Endothelial cell of umbilical vein (primary cell): Measurements from ENCODE around the gene RNASE9.

ENCODE experiments used
- EZH2 ChIP-seq: IDR thresholded peaks from 2 replicates; pipeline ENCODE4 v1.6.1; 2012; ENCODE audit warnings: borderline replicate concordance, low read depth, mild to moderate bottlenecking, moderate library complexity, low read length, inconsistent platforms; ENCODE audit not compliant: severe bottlenecking
- TF ChIP-seq, protein P1 (sequence below), 2 donors: IDR thresholded peaks; 1 replicate in 1 of 2; 2 replicates in 1 of 2; pipeline ENCODE4 v1.5.1; 2011; ENCODE audit warnings: low read length in 2 of 2, mild to moderate bottlenecking in 2 of 2, moderate library complexity in 2 of 2, control low read depth in 1 of 2, inconsistent platforms in 1 of 2, low read depth in 1 of 2; ENCODE audit not compliant: insufficient read depth in 1 of 2; ENCODE audit errors: extremely low read depth in 1 of 2

DNA sequence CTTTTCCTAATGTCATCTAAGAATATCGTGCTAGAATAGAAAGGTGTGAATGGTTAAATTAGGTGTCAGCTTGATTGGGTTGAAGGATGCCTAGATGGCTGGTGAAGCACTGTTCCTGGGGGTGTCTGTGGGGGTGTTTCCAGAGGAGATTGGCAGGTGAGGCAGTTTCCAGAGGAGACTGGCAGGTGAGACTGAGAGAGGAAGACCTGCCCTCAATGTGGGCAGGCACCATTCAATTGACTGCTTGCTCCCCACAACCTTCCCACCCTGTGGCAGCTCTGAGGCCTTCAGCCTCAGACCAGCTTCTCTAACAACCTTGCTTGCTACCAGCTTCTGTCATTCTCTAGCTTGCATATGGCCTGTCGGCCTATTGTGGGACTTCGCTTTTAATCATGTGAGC lies 9.2 kb downstream of the RNASE9 start:
- TF ChIP-seq EZH2: no peak
- TF ChIP-seq, protein P1, sequence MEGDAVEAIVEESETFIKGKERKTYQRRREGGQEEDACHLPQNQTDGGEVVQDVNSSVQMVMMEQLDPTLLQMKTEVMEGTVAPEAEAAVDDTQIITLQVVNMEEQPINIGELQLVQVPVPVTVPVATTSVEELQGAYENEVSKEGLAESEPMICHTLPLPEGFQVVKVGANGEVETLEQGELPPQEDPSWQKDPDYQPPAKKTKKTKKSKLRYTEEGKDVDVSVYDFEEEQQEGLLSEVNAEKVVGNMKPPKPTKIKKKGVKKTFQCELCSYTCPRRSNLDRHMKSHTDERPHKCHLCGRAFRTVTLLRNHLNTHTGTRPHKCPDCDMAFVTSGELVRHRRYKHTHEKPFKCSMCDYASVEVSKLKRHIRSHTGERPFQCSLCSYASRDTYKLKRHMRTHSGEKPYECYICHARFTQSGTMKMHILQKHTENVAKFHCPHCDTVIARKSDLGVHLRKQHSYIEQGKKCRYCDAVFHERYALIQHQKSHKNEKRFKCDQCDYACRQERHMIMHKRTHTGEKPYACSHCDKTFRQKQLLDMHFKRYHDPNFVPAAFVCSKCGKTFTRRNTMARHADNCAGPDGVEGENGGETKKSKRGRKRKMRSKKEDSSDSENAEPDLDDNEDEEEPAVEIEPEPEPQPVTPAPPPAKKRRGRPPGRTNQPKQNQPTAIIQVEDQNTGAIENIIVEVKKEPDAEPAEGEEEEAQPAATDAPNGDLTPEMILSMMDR (IDR thresholded peaks at IDR 0.05; ENCODE audit: extremely low read depth in 1 of 2, insufficient read depth in 1 of 2, low read depth in 1 of 2, low read length in 2 of 2): no peak
